Measurements from ENCODE around the gene SLC4A2. TPM values are rescaled to one million over a fixed set of nuclear protein-coding genes. Genes with fewer than 3 reads are reported as not detected.

SLC4A2 gene
- total RNA-seq, 1 experiment from 2014 or later = 249 TPM

- CTCF ChIA-PET = no interaction called here
These were observed 10.4 kb upstream of the SLC4A2 start for GRCh38 chr7:151048911-151049463.

DNA sequence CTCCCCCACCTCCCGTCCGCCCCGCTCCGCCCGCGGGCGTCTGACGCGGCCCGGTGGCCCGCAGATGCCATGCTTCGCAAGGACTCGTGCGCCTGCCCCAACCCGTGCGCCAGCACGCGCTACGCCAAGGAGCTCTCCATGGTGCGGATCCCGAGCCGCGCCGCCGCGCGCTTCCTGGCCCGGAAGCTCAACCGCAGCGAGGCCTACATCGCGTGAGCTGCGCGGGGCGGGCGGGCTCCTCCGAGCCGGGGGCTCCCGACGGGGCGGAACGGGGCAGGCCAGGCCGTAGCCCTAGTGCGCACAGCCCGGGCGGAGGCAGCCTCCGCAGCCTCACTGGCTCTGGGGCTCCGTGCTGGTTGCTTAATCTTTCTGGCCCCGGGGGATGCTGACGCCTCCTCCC lies 8.3 kb upstream of the SLC4A2 start:
- H3K9me3 ChIP-seq = no peaks in the 10 kb centered on the region
- DNase-seq = peak in 1 of 2 experiments; percentile 59
- no peak overlapping the region for H3K4me3 ChIP-seq (ENCODE audit: low read depth, low read length)
- peaks cover 4% of the 10 kb centered on the region for H3K27me3 Mint-ChIP-seq (ENCODE audit: insufficient read depth, unreplicated experiment)
- TF ChIP-seq, protein P1, sequence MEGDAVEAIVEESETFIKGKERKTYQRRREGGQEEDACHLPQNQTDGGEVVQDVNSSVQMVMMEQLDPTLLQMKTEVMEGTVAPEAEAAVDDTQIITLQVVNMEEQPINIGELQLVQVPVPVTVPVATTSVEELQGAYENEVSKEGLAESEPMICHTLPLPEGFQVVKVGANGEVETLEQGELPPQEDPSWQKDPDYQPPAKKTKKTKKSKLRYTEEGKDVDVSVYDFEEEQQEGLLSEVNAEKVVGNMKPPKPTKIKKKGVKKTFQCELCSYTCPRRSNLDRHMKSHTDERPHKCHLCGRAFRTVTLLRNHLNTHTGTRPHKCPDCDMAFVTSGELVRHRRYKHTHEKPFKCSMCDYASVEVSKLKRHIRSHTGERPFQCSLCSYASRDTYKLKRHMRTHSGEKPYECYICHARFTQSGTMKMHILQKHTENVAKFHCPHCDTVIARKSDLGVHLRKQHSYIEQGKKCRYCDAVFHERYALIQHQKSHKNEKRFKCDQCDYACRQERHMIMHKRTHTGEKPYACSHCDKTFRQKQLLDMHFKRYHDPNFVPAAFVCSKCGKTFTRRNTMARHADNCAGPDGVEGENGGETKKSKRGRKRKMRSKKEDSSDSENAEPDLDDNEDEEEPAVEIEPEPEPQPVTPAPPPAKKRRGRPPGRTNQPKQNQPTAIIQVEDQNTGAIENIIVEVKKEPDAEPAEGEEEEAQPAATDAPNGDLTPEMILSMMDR (IDR thresholded peaks at IDR 0.05; ENCODE audit: insufficient read depth in 1 of 2, low read depth in 1 of 2, low read length in 1 of 2, severe bottlenecking in 1 of 2, unreplicated experiment in 1 of 2) = no peak
- H3K9me3 Mint-ChIP-seq (ENCODE audit: unreplicated experiment) = no peaks in the 10 kb centered on the region
- no peaks in the 10 kb centered on the region for H3K27me3 ChIP-seq (replicated peaks; ENCODE audit: control insufficient read depth, insufficient read depth, low read length)
- no peaks in the 10 kb centered on the region for H3K4me1 ChIP-seq
- no peaks in the 10 kb centered on the region for H3K36me3 Mint-ChIP-seq (ENCODE audit: insufficient read depth, unreplicated experiment)
- no peak overlapping the region for H3K27ac Mint-ChIP-seq (ENCODE audit: unreplicated experiment)
- H3K4me1 Mint-ChIP-seq (ENCODE audit: low read depth, unreplicated experiment) = no peaks in the 10 kb centered on the region
- BruUV-seq (replicated peaks) = no TSS peak
- no peaks in the 10 kb centered on the region; the same call in 1 of the 2 replicates for H3K36me3 ChIP-seq (ENCODE audit: control insufficient read depth, insufficient read depth, low read length)
- intact Hi-C loops (cut with micrococcal nuclease; ENCODE audit: unreplicated experiment) = no loop called here
- no peak overlapping the region for H3K4me3 Mint-ChIP-seq (ENCODE audit: unreplicated experiment)
- CTCF ChIA-PET = no interaction called here
- POLR2A ChIA-PET = interaction anchor here (0.6 kb wide), 1 partner anchor 469 kb away, joined by 3 read pairs; no protein-coding TSS in a partner anchor

More at GRCh38 chr7:151048911-151049463, 10.4 kb upstream of the SLC4A2 start:
- no peaks in the 10 kb centered on the region for H3K36me3 Mint-ChIP-seq (ENCODE audit: insufficient read depth, unreplicated experiment)
- Histone ChIP-seq H3K4me3 (ENCODE audit: low read depth, low read length) (no peak overlapping the region), H3K4me1 (no peaks in the 10 kb centered on the region), H3K36me3 (ENCODE audit: control insufficient read depth, insufficient read depth, low read length) (no peaks in the 10 kb centered on the region), H3K27me3 (replicated peaks; ENCODE audit: control insufficient read depth, insufficient read depth, low read length) (no peaks in the 10 kb centered on the region), H3K9me3 (no peaks in the 10 kb centered on the region)
- H3K27ac Mint-ChIP-seq (ENCODE audit: unreplicated experiment) = no peak overlapping the region
- H3K9me3 Mint-ChIP-seq (ENCODE audit: unreplicated experiment) = no peaks in the 10 kb centered on the region
- BruUV-seq (replicated peaks) = no TSS peak
- DNase-seq = no peak
- peaks cover 4% of the 10 kb centered on the region for H3K27me3 Mint-ChIP-seq (ENCODE audit: insufficient read depth, unreplicated experiment)
- intact Hi-C loops (cut with micrococcal nuclease; ENCODE audit: unreplicated experiment) = no loop called here
- POLR2A ChIA-PET = interaction anchor here (0.6 kb wide), 1 partner anchor 1835 kb away, joined by 4 read pairs; no protein-coding TSS in a partner anchor
- no peaks in the 10 kb centered on the region for H3K4me1 Mint-ChIP-seq (ENCODE audit: low read depth, unreplicated experiment)
- TF ChIP-seq, protein P1 (IDR thresholded peaks at IDR 0.05; ENCODE audit: insufficient read depth in 1 of 2, low read depth in 1 of 2, low read length in 1 of 2, severe bottlenecking in 1 of 2, unreplicated experiment in 1 of 2) = no peak
- no peak overlapping the region for H3K4me3 Mint-ChIP-seq (ENCODE audit: unreplicated experiment)

- BruUV-seq (replicated peaks) = no TSS peak
- H3K4me1 ChIP-seq = 0 out of 2 replicates have a peak, but pooled peaks cover 8% of the 10 kb centered on the region
- no peaks in the 10 kb centered on the region for H3K9me3 ChIP-seq
- no peak overlapping the region for H3K4me3 Mint-ChIP-seq (ENCODE audit: unreplicated experiment)
- no peaks in the 10 kb centered on the region; the same call in 1 of the 2 replicates for H3K36me3 ChIP-seq (ENCODE audit: control insufficient read depth, insufficient read depth, low read length)
- ChIA-PET CTCF (no interaction called here), POLR2A (no interaction called here)
- DNase-seq = no peak
- no peak overlapping the region for H3K27ac Mint-ChIP-seq (ENCODE audit: unreplicated experiment)
- H3K36me3 Mint-ChIP-seq (ENCODE audit: insufficient read depth, unreplicated experiment) = no peaks in the 10 kb centered on the region
- H3K27me3 ChIP-seq (replicated peaks; ENCODE audit: control insufficient read depth, insufficient read depth, low read length) = no peaks in the 10 kb centered on the region
- no peak overlapping the region for H3K4me3 ChIP-seq (ENCODE audit: low read depth, low read length)
- peaks cover 11% of the 10 kb centered on the region for H3K4me1 Mint-ChIP-seq (ENCODE audit: low read depth, unreplicated experiment)
- TF ChIP-seq, protein P1 (IDR thresholded peaks at IDR 0.05; ENCODE audit: insufficient read depth in 1 of 2, low read depth in 1 of 2, low read length in 1 of 2, severe bottlenecking in 1 of 2, unreplicated experiment in 1 of 2) = no peak
- intact Hi-C loops (cut with micrococcal nuclease; ENCODE audit: unreplicated experiment) = no loop called here
- no peaks in the 10 kb centered on the region for H3K9me3 Mint-ChIP-seq (ENCODE audit: unreplicated experiment)
- H3K27me3 Mint-ChIP-seq (ENCODE audit: insufficient read depth, unreplicated experiment) = peaks cover 4% of the 10 kb centered on the region
These were observed 6.3 kb upstream of the SLC4A2 start for GRCh38 chr7:151053096-151053495.

Data from Caco-2 (cell line).